Upper lobe of left lung (tissue), 4 donors: ENCODE data around the gene CPM.

ENCODE experiments used
- CTCF ChIP-seq, 6 experiments: fragments of 450-650 bp in 4 of 6; fragments of 200-600 bp in 2 of 6; sonication (generic) in 2 of 6; IDR thresholded peaks; one replicate each; pipeline ENCODE4 v1.5.1; 2016 to 2019; ENCODE audit warnings: antibody characterized with exemption in 6 of 6
- EP300 ChIP-seq, 4 donors: sonication (generic); formaldehyde crosslinking; IDR thresholded peaks; one replicate each; pipeline ENCODE4 v1.5.1; 2017; ENCODE audit warnings: antibody characterized with exemption in 4 of 4, control low read depth in 2 of 4
- POLR2A ChIP-seq, 4 donors: fragments of 450-650 bp; IDR thresholded peaks; one replicate each; pipeline ENCODE4 v1.5.1; 2016 to 2017; ENCODE audit warnings: antibody characterized with exemption in 4 of 4, mild to moderate bottlenecking in 2 of 4
- POLR2AphosphoS5 ChIP-seq, 2 donors: sonication (generic); formaldehyde crosslinking; IDR thresholded peaks; one replicate each; pipeline ENCODE4 v1.5.1; 2017; ENCODE audit warnings: antibody characterized with exemption in 2 of 2

GRCh38 chr12:68959891-68960464 lies 27.0 kb upstream of the CPM start:
- no peak for TF ChIP-seq CTCF (IDR thresholded peaks at IDR 0.05)
- no peak for TF ChIP-seq POLR2A (IDR thresholded peaks at IDR 0.05)
- no peak for TF ChIP-seq POLR2AphosphoS5 (IDR thresholded peaks at IDR 0.05)
- no peak for TF ChIP-seq EP300 (IDR thresholded peaks at IDR 0.05)
